T-helper 1 cell treated with Interleukin-12 subunit alpha and Interleukin-12 subunit beta and Interleukin-4 antibody, amounts not matched to agents 30 ng/mL and 1 ng/mL, for 36 hours (primary cell): ENCODE data around the gene NDRG3. TPM values are rescaled to one million over a fixed set of nuclear protein-coding genes. Genes with fewer than 3 reads are reported as not detected.
"Not testable (repeated sequence)": the region's sequence is repeated elsewhere in the genome, so short reads cannot be mapped to it uniquely, and the experiment has no call there.

Experiments
- intact Hi-C: fragments of 100-400 bp; cut with micrococcal nuclease; formaldehyde crosslinking; loops from one replicate; pipeline ENCODE4 v1.15.1; 2024
- total RNA-seq: library from RNA; stranded (reverse); gene quantifications from 2 replicates; pipeline ENCODE4 v1.2.3, GENCODE V29; 2022

The NDRG3 gene
- total RNA-seq, 1 donor from 2014 or later = 26.5 TPM

GRCh38 chr20:36646678-36647077 is 99.2 kb downstream of the NDRG3 start:
- intact Hi-C loops = loop anchor here (1.0 to 5.0 kb wide), 3 partner anchors 12 to 531 kb away; partner anchors contain the start of genes MROH8, NDRG3 and RPN2

DNA sequence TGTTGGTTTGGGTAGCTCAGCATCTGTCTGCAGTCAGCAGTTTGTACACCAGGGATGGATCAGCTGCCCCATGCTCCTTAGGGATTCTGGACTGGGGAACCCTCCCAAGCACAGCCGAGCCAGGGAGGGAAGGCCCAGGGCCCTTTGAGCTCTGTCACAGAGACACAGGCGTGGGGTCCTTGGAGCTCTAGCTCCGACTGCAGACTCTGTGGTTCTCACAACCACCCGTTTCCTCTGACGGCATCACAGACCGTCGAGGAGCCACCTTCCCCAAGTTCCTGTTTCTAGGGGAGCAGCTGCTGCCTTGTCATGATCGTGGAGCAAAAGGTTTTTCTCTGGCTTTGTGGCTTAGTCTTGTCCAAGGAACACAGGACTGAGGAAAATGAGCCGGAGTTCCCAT is 99.9 kb downstream of the NDRG3 start, which contains the start of gene SLA2:
Gene SLA2 (minus strand): TSS at position 199 of the 400 bp plus-strand sequence. CDS start 4,861 bp downstream, outside the sequence.
- intact Hi-C loops = loop anchor here (1.0 to 5.0 kb wide), 6 partner anchors 12 to 531 kb away; partner anchors contain the start of genes MROH8, NDRG3 and RPN2

DNA sequence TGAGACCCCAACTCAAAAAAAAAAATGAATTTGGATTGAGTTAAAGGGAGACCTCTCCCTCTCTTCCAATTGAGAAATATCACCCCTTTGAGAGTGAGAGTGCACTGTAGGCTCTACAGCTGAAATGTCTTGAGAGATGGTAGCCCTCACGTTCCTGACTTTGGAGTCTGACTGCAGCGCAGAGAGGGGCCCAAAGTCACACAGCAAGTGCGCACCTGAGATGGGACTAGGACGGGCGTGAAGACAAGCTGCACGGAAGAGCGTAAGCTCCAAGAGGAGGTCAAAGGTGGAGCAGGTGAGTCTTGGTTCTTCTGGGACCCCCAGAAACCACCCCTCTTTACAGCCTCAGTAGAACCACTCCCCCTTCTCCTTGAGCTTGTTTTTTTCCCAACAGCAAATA is 100.5 kb downstream of the NDRG3 start:
- intact Hi-C loops = loop anchor here (2.0 to 5.0 kb wide), 4 partner anchors 15 to 532 kb away; partner anchors contain the start of genes MROH8 and RPN2

- intact Hi-C loops = loop anchor here (1.0 to 5.0 kb wide), 5 partner anchors 14 to 533 kb away; partner anchors contain the start of genes MROH8 and RPN2
Observed at GRCh38 chr20:36644706-36645095, 101.2 kb downstream of the NDRG3 start.

DNA sequence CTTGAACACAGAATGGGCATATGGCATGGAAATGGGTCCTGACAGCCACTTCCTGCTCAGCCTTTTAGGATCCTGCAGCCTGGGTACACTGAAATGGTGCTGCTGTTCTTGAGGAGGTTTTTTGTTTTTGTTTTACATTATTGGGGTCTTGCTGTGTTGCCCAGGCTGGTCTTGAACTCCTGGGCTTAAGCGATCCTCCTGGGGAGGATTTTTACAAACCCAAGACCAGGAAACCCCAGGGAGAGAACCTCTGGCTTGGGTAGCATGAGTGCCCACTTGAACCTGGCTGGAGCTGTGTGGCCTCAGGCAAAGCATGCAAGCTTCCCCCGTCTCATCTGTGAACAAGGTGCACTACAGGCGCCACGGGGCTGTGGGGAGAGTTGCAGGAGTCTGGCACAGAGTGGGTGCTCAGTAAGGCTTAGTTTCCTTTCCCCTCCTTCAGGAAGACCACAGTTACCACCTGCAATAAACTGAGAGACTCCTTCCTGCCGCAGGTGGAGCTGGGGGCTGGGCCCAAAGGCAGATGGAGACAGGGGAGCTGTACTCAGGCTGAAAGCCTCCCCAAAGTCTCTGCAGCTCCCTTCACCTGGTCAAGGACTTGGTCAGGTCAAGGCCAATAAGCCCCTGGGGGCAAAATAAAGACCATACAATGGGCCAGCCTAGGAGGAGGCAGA is 101.7 kb downstream of the NDRG3 start:
- intact Hi-C loops = loop anchor here (1.0 to 2.0 kb wide), 4 partner anchors 13 to 89 kb away; no protein-coding TSS in a partner anchor

DNA sequence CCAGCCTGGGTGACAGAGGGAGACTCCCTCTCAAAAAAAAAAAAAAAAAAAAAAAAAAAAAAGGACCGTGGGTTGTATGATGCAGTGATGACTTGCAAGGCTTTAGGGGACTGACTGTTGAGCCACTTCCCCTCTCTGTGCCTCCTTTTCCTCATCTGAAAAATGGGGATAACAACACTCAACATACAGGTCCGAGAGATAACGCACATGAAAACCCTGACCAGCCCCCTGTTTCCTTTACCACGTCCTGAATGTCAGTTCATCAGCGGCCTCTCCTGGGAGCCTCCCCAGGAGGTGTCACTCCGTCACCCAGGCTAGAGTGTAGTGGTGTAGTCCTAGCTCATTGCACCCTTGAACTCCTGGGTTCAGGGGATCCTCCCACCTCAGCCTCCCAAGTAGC is 103.8 kb downstream of the NDRG3 start:
- intact Hi-C loops = no loop called here

- intact Hi-C loops = no loop called here
Observed at GRCh38 chr20:36641506-36641843, 104.4 kb downstream of the NDRG3 start.

DNA sequence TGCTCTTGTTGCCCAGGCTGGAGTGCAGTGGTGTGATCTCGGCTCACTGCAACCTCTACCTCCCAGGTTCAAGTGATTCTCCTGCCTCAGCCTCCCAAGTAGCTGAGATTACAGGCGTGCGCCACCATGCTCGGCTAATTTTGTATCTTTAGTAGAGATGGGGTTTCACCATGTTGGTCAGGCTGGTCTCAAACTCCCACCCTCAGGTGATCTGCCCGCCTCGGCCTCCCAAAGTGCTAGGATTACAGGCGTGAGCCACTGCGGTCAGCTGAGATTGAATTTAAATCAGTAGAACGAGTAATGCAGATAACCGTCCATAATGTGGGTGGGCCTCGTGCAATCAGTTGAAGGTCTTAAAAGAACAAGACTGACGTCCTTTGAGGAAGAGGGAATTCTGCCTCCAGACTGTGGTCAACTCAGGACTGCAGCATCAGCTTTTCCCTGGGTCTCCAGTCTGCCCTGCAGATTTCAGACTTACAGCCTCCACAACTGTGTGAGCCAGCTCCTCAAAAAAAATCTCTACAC is 107.0 kb downstream of the NDRG3 start:
- intact Hi-C loops = not testable (repeated sequence)

DNA sequence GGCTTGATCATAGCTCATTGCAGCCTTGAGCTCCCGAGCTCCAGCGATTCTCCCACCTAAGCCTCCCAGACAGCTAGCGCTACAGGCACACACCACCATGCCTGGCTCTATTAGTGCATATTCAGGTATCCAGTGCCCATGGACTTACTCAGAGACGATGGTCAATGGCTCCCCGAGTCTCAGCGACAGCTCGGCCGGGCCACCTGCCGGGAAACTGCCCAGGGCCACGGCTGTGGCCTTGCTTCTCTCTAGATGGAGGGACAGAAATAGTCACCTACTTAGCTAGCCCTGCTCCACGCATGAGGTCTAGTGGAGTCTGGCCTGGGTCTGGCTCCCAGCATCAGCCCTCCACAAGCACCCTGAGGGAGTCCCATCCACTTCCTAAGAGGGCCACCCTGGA is 111.5 kb downstream of the NDRG3 start:
- intact Hi-C loops = no loop called here

DNA sequence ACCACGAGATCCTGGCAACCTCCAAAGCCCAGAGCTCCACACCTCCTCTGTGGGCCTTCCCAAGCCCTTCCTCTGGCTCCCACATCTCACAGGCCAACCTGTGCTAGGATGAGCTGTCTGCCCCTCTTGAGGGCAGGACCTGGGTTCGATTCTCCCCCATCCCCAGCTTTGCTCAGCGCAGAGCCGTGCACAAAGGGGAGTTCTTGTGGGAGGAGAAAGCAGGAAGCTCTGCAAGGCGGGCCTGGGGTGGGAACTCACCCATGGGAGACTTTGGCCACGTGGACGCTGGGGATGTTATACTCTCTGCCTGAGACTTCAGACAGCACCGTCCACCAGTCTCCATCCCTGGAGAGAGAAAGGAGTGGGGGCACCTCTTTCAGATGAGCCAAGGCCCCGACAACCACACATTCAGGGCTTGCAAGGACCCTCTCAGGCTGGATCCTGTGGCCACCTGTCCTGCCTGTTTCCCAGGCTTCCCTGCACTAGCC is 112.6 kb downstream of the NDRG3 start:
- intact Hi-C loops = no loop called here

DNA sequence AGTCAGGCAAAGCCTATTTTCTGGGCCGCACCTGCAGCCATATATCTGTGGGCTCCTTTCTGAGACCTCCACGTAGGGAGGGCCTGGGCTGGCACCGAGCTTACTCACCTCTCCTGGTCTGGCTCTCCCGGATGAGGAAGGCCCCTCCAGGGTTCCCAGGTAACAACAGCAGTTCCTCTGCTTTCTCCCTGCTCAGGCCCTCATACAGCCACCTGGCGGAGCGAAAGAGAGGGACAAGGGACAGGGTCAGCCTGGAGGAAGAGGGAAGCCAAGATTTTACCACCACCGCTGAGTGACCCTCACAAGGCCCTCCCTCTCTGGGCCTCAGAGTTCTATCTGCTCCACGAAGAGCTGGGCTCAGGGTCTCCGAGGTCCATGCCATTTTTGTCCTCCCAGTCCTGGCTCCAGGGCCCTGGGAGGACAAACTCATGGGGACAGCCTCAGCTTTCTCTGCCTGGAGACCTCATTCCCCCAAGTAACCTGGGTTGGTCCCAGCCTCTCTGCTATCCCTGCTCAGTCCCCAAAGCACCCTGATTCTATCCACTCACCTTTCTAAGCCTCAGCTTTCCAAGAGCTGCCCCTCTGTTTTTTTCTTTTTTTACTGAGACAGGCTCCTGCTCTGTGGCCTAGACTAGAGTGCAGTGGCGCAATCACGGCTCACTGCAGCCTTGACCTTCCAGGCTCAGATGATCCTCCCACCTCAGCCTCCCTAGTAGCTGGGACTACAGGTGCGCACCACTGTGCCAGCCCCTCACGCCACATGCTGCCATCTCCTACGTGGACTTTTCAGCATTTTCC is 113.2 kb downstream of the NDRG3 start:
- intact Hi-C loops = no loop called here

- intact Hi-C loops = no loop called here
Observed at GRCh38 chr20:36632147-36632486, 113.8 kb downstream of the NDRG3 start.

GRCh38 chr20:36631646-36632045 is 114.2 kb downstream of the NDRG3 start:
- intact Hi-C loops = loop anchor here (2.0 kb wide), 1 partner anchor 13 kb away; no protein-coding TSS in a partner anchor

- intact Hi-C loops = loop anchor here (2.0 kb wide), 1 partner anchor 15 kb away; no protein-coding TSS in a partner anchor
Observed at GRCh38 chr20:36629719-36630681, 115.9 kb downstream of the NDRG3 start.

DNA sequence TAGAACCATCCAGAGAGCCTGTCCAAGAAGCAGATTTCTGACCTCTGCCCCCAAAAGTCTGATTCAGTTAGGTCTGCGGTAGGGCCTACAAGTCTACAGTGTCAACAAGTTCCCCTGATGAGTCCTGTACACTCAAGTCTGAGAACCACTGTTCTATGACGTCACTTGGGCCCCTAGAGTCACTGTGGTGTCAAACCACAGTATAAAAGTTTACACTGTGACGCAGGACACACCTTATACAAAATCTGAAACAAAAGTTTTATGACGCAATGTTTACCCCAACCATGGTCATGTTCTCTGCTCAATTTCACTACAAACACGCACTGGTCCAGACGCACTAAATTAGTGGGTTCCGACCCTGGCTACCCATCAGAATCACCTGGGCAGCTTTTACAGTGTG is 117.8 kb downstream of the NDRG3 start:
- intact Hi-C loops = no loop called here

GRCh38 chr20:36624944-36625324 is 121.0 kb downstream of the NDRG3 start:
- intact Hi-C loops = no loop called here

GRCh38 chr20:36624068-36624943 is 121.6 kb downstream of the NDRG3 start:
- intact Hi-C loops = no loop called here

- intact Hi-C loops = no loop called here
Observed at GRCh38 chr20:36623444-36623843, 122.4 kb downstream of the NDRG3 start.

GRCh38 chr20:36620917-36621316 is 125.0 kb downstream of the NDRG3 start:
- intact Hi-C loops = no loop called here
